ENCODE measurements around the gene PTGIS.

PTGIS gene

GRCh38 chr20:49544535-49544934, 23.4 kb downstream of the PTGIS start:
- TF ChIP-seq L3MBTL2 (conservative IDR thresholded peaks at IDR 0.05): no peak
- no peak for TF ChIP-seq ELF4 (IDR thresholded peaks at IDR 0.05)
- no peak for TF ChIP-seq NFRKB (IDR thresholded peaks at IDR 0.05)
- no peak for TF ChIP-seq SUZ12 (IDR thresholded peaks at IDR 0.05)
- TF ChIP-seq FOXK2 (IDR thresholded peaks at IDR 0.05): no peak
- TF ChIP-seq PKNOX1 (IDR thresholded peaks at IDR 0.05): no peak
- TF ChIP-seq FOXA1 (IDR thresholded peaks at IDR 0.05): no peak
- no peak for DNase-seq (ENCODE audit: extremely low spot score)
- ChIA-PET CTCF (interaction anchor here (1.7 kb wide), 1 partner anchor 66 kb away, joined by 6 read pairs; no protein-coding TSS in a partner anchor), POLR2A (no interaction called here)

- ChIA-PET POLR2A (no interaction called here), CTCF (interaction anchor here (1.7 kb wide), 1 partner anchor 66 kb away, joined by 6 read pairs; no protein-coding TSS in a partner anchor)
- no peak for DNase-seq (ENCODE audit: extremely low spot score)
- no peak for TF ChIP-seq FOXM1 (IDR thresholded peaks at IDR 0.05; ENCODE audit: borderline replicate concordance)
- no peak for TF ChIP-seq HDGF (IDR thresholded peaks at IDR 0.05; ENCODE audit: borderline replicate concordance)
- TF ChIP-seq L3MBTL2 (conservative IDR thresholded peaks at IDR 0.05): no peak
- no peak for TF ChIP-seq ZNF384 (IDR thresholded peaks at IDR 0.05)
- no peak for TF ChIP-seq FOXK2 (IDR thresholded peaks at IDR 0.05)
- no peak for TF ChIP-seq FOXA1 (IDR thresholded peaks at IDR 0.05)
- TF ChIP-seq SP1 (IDR thresholded peaks at IDR 0.05): no peak
- TF ChIP-seq NFRKB (IDR thresholded peaks at IDR 0.05): no peak
- no peak for TF ChIP-seq TARDBP (IDR thresholded peaks at IDR 0.05)
- TF ChIP-seq SUZ12 (IDR thresholded peaks at IDR 0.05): no peak
- no peak for TF ChIP-seq LEF1 (IDR thresholded peaks at IDR 0.05; ENCODE audit: borderline replicate concordance)
- TF ChIP-seq CTBP1 (IDR thresholded peaks at IDR 0.05; ENCODE audit: borderline replicate concordance): no peak
- TF ChIP-seq PKNOX1 (IDR thresholded peaks at IDR 0.05): no peak
- no peak for TF ChIP-seq ELF4 (IDR thresholded peaks at IDR 0.05)
- no peak for TF ChIP-seq BHLHE40 (IDR thresholded peaks at IDR 0.05; ENCODE audit: borderline replicate concordance)
- no peak for TF ChIP-seq ARNT (IDR thresholded peaks at IDR 0.05)
Observed at GRCh38 chr20:49543858-49544437, 24.0 kb downstream of the PTGIS start.

- CTCF ChIA-PET: interaction anchor here (0.7 to 3.1 kb wide), 4 partner anchors 9 to 344 kb away, joined by 3 to 21 read pairs (median 6); no protein-coding TSS in a partner anchor
- TF ChIP-seq TARDBP (IDR thresholded peaks at IDR 0.05) (no peak), ARNT (IDR thresholded peaks at IDR 0.05) (no peak), ELF4 (IDR thresholded peaks at IDR 0.05) (no peak), ZNF384 (IDR thresholded peaks at IDR 0.05) (no peak), FOXK2 (IDR thresholded peaks at IDR 0.05) (no peak), HDGF (IDR thresholded peaks at IDR 0.05; ENCODE audit: borderline replicate concordance) (no peak), PKNOX1 (IDR thresholded peaks at IDR 0.05) (no peak), SUZ12 (IDR thresholded peaks at IDR 0.05) (no peak), NFRKB (IDR thresholded peaks at IDR 0.05) (no peak), LEF1 (IDR thresholded peaks at IDR 0.05; ENCODE audit: borderline replicate concordance) (no peak), CTBP1 (IDR thresholded peaks at IDR 0.05; ENCODE audit: borderline replicate concordance) (no peak), FOXA1 (IDR thresholded peaks at IDR 0.05) (no peak), SP1 (IDR thresholded peaks at IDR 0.05) (no peak), FOXM1 (IDR thresholded peaks at IDR 0.05; ENCODE audit: borderline replicate concordance) (no peak)
- DNase-seq (ENCODE audit: extremely low spot score): no peak
- POLR2A ChIA-PET: no interaction called here
Observed at GRCh38 chr20:49543071-49543857, 24.7 kb downstream of the PTGIS start.

DNA sequence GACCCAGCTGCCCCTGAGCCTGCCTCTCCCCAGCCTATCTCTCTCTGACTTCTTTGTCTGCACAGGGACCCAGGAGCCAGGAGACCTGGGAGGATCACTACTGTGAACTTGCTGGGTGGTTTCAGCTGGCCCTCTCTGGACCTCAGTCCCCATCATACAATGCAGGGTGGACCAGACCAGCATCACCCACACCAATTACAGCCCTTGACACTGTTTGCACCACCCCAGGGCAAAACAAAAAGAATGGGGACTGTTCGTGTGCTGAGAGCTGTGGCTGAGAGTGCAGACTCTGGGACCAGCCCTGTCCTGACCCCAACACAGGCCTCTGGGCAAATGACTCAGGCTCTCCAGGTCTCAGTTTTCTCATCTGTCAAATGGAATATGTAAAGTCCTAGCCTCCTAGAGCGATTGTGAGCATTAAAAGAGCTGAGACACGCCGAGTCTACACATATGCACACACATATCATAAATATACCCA, 25.4 kb downstream of the PTGIS start:
- TF ChIP-seq ZNF384 (IDR thresholded peaks at IDR 0.05): no peak
- TF ChIP-seq FOXK2 (IDR thresholded peaks at IDR 0.05): no peak
- TF ChIP-seq HDGF (IDR thresholded peaks at IDR 0.05; ENCODE audit: borderline replicate concordance): no peak
- no peak for TF ChIP-seq SP1 (IDR thresholded peaks at IDR 0.05)
- no peak for TF ChIP-seq FOXM1 (IDR thresholded peaks at IDR 0.05; ENCODE audit: borderline replicate concordance)
- no peak for DNase-seq (ENCODE audit: extremely low spot score)
- POLR2A ChIA-PET: interaction anchor here (1.5 kb wide), 1 partner anchor 66 kb away, joined by 4 read pairs; no protein-coding TSS in a partner anchor
- CTCF ChIA-PET: interaction anchor here (0.7 to 3.1 kb wide), 5 partner anchors 10 to 345 kb away, joined by 3 to 21 read pairs (median 6); no protein-coding TSS in a partner anchor

DNA sequence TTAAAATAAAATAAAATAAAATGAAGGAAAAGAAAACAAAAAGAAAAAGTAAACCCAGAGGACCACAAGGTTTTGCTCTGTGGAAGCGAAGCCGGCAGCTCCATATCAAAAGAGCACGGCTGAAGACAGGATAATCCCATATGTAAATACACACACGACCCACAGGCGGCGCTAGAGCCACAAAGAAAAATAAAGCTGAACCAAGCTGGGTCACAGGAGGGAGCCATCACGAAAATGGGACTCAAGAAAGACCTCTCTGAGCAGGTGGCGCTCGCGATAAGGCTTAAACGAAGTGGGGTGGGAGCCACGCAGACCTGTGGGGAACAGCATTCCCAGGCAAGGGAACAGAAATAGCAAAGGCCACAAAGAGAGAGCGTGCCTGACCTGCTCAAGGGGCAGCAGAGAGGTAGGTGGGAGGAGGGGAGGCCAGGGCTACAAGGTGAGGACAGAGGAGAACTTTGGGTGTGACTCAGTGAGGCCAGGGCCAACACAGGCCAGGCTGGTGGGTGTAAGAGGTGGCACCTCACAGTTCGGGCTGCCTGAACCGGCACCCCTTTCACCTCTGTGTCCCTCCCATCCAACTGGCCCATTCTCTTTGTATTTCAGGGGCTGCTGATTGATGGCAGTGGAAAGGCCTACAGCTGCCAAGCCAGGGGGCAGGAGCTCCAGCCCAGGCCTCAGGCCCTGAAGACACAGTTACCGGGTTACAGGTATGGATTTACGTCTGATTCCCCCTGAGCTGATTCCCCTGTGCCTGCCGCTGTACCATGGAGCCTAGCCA, 26.0 kb downstream of the PTGIS start:
- DNase-seq (ENCODE audit: extremely low spot score): peak; percentile 66
- CTCF ChIA-PET: interaction anchor here (0.6 to 3.1 kb wide), 22 partner anchors 8 to 368 kb away, joined by 3 to 21 read pairs (median 3); no protein-coding TSS in a partner anchor
- TF ChIP-seq ARNT (IDR thresholded peaks at IDR 0.05) (no peak), FOXK2 (IDR thresholded peaks at IDR 0.05) (no peak), CTBP1 (IDR thresholded peaks at IDR 0.05; ENCODE audit: borderline replicate concordance) (no peak), HDGF (IDR thresholded peaks at IDR 0.05; ENCODE audit: borderline replicate concordance) (no peak), TARDBP (IDR thresholded peaks at IDR 0.05) (no peak), LEF1 (IDR thresholded peaks at IDR 0.05; ENCODE audit: borderline replicate concordance) (no peak), FOXM1 (IDR thresholded peaks at IDR 0.05; ENCODE audit: borderline replicate concordance) (no peak), NFRKB (IDR thresholded peaks at IDR 0.05) (no peak), SP1 (IDR thresholded peaks at IDR 0.05) (no peak), BHLHE40 (IDR thresholded peaks at IDR 0.05; ENCODE audit: borderline replicate concordance) (no peak), ELF4 (IDR thresholded peaks at IDR 0.05) (no peak), PKNOX1 (IDR thresholded peaks at IDR 0.05) (no peak), ZNF384 (IDR thresholded peaks at IDR 0.05) (no peak), FOXA1 (IDR thresholded peaks at IDR 0.05) (no peak), SUZ12 (IDR thresholded peaks at IDR 0.05) (no peak), L3MBTL2 (conservative IDR thresholded peaks at IDR 0.05) (no peak)
- POLR2A ChIA-PET: interaction anchor here (1.5 kb wide), 1 partner anchor 66 kb away, joined by 4 read pairs; no protein-coding TSS in a partner anchor

All from HEK293T (cell line).